Naive thymus-derived CD8-positive, alpha-beta T cell (primary cell): ENCODE data around the gene PTPRT. TPM values are rescaled to one million over a fixed set of nuclear protein-coding genes. Genes with fewer than 3 reads are reported as not detected.

Source experiments
- ATAC-seq, 2 donors: fragments of 150-1000 bp; cut with Tn5 transposase in 1 of 2; sonication (Bioruptor Pico), chemical (Tn5 transposase) in 1 of 2; 1 replicate in 1 of 2; 2 replicates in 1 of 2; pipeline ENCODE4 v1.10.0; 2021; ENCODE audit warnings: mild to moderate bottlenecking in 2 of 2, moderate library complexity in 2 of 2
- POLR2A ChIA-PET: fragments of 350-600 bp; sonication (Branson Sonifier 250); formaldehyde crosslinking; loops from one replicate; lab custom pipeline; 2021; ENCODE audit warnings: antibody characterized with exemption; lab: Charles Lee
- DNase-seq, 10 donors: peaks; one replicate each; pipeline versions ENCODE4 v3.0.0 to v3.0.0-alpha.2; 2020 to 2022
- H3K27ac Mint-ChIP-seq, 10 donors: one replicate each; pipeline ENCODE4 v1.8.0; 2020 to 2022; ENCODE audit warnings: mild to moderate bottlenecking in 10 of 10, mixed read lengths in 10 of 10, moderate library complexity in 4 of 10, inconsistent platforms in 1 of 10
- H3K27me3 Mint-ChIP-seq, 5 donors: one replicate each; pipeline ENCODE4 v1.8.0; 2021 to 2022; ENCODE audit warnings: mixed read lengths in 5 of 5
- H3K36me3 Mint-ChIP-seq, 3 donors: one replicate each; pipeline ENCODE4 v1.8.0; 2020 to 2022; ENCODE audit warnings: mixed read lengths in 3 of 3, mild to moderate bottlenecking in 2 of 3, inconsistent platforms in 1 of 3
- H3K4me1 Mint-ChIP-seq, 4 donors: one replicate each; pipeline ENCODE4 v1.8.0; 2021 to 2022; ENCODE audit warnings: mixed read lengths in 4 of 4
- H3K4me3 Mint-ChIP-seq, 10 donors: one replicate each; pipeline ENCODE4 v1.8.0; 2020 to 2022; ENCODE audit warnings: mild to moderate bottlenecking in 10 of 10, mixed read lengths in 10 of 10, moderate library complexity in 6 of 10, inconsistent platforms in 1 of 10
- H3K9me3 Mint-ChIP-seq, 9 donors: one replicate each; pipeline ENCODE4 v1.8.0; 2020 to 2022; ENCODE audit warnings: mixed read lengths in 9 of 9, mild to moderate bottlenecking in 3 of 9, inconsistent platforms in 1 of 9, moderate library complexity in 1 of 9
- polyA plus RNA-seq, 3 donors: library from polyadenylated mRNA; unstranded; fragments of 300-500 nt; fragmentation: Illumina TruSeq; gene quantifications; one replicate each; pipeline ENCODE4 v1.2.3, GENCODE V29; 2021
- total RNA-seq, 8 experiments: library from RNA in 2 of 8; stranded (reverse) in 2 of 8; gene quantifications; one replicate each; pipeline ENCODE4 v1.2.3 and lab custom pipeline; 2021 to 2026

PTPRT gene
- total and polyA plus RNA-seq, 5 experiments from 2014 or later = not detected

GRCh38 chr20:42775866-42776265, 413.8 kb downstream of the PTPRT start:
- ATAC-seq (no peak), DNase-seq (no peak)
- no peaks in the 10 kb centered on the region for H3K36me3 Mint-ChIP-seq
- no peaks in the 10 kb centered on the region for H3K4me1 Mint-ChIP-seq
- POLR2A ChIA-PET = no interaction called here
- peaks cover 0 to 14% (median 0%) of the 10 kb centered on the region in 5 donors for H3K27me3 Mint-ChIP-seq
- H3K4me3 Mint-ChIP-seq = no peak overlapping the region
- H3K9me3 Mint-ChIP-seq = peaks cover 0 to 12% (median 2%) of the 10 kb centered on the region in 9 donors
- no peak overlapping the region for H3K27ac Mint-ChIP-seq

GRCh38 chr20:42775037-42775436, 414.7 kb downstream of the PTPRT start:
- POLR2A ChIA-PET = no interaction called here
- peaks cover 0 to 12% (median 0%) of the 10 kb centered on the region in 9 donors for H3K9me3 Mint-ChIP-seq
- ATAC-seq (no peak), DNase-seq (no peak)
- H3K27ac Mint-ChIP-seq = no peak overlapping the region
- no peaks in the 10 kb centered on the region for H3K36me3 Mint-ChIP-seq
- H3K4me1 Mint-ChIP-seq = no peaks in the 10 kb centered on the region
- H3K4me3 Mint-ChIP-seq = no peak overlapping the region
- peaks cover 0 to 14% (median 0%) of the 10 kb centered on the region in 5 donors for H3K27me3 Mint-ChIP-seq

GRCh38 chr20:42763015-42763414, 426.7 kb downstream of the PTPRT start:
- DNase-seq (no peak), ATAC-seq (no peak)
- no peak overlapping the region for H3K27ac Mint-ChIP-seq
- POLR2A ChIA-PET = no interaction called here
- peaks cover 0 to 3% (median 0%) of the 10 kb centered on the region in 9 donors for H3K9me3 Mint-ChIP-seq
- no peaks in the 10 kb centered on the region for H3K36me3 Mint-ChIP-seq
- H3K27me3 Mint-ChIP-seq = peaks cover 0 to 10% (median 0%) of the 10 kb centered on the region in 5 donors
- no peak overlapping the region for H3K4me3 Mint-ChIP-seq
- H3K4me1 Mint-ChIP-seq = no peaks in the 10 kb centered on the region

GRCh38 chr20:42756991-42757390, 432.7 kb downstream of the PTPRT start:
- peaks cover 0 to 9% (median 2%) of the 10 kb centered on the region in 9 donors for H3K9me3 Mint-ChIP-seq
- POLR2A ChIA-PET = no interaction called here
- H3K4me1 Mint-ChIP-seq = no peaks in the 10 kb centered on the region
- no peak overlapping the region for H3K4me3 Mint-ChIP-seq
- no peaks in the 10 kb centered on the region for H3K36me3 Mint-ChIP-seq
- ATAC-seq = no peak
- H3K27ac Mint-ChIP-seq = no peak overlapping the region
- DNase-seq = no peak
- peaks cover 0 to 4% (median 0%) of the 10 kb centered on the region in 5 donors for H3K27me3 Mint-ChIP-seq

GRCh38 chr20:42754706-42755105, 435.0 kb downstream of the PTPRT start:
- Mint-ChIP-seq H3K9me3 (peaks cover 0 to 9% (median 0%) of the 10 kb centered on the region in 9 donors), H3K27ac (no peak overlapping the region), H3K27me3 (peaks cover 0 to 2% (median 0%) of the 10 kb centered on the region in 5 donors), H3K4me1 (no peaks in the 10 kb centered on the region), H3K4me3 (no peak overlapping the region), H3K36me3 (no peaks in the 10 kb centered on the region)
- ATAC-seq (no peak), DNase-seq (no peak)
- POLR2A ChIA-PET = no interaction called here

GRCh38 chr20:42752620-42753019, 437.1 kb downstream of the PTPRT start:
- no peaks in the 10 kb centered on the region for H3K4me1 Mint-ChIP-seq
- no peak for ATAC-seq

GRCh38 chr20:42749556-42749955, 440.1 kb downstream of the PTPRT start:
- Mint-ChIP-seq H3K4me1 (no peaks in the 10 kb centered on the region), H3K27me3 (peaks cover 0 to 1% (median 0%) of the 10 kb centered on the region in 5 donors), H3K27ac (no peak overlapping the region), H3K36me3 (no peaks in the 10 kb centered on the region), H3K4me3 (no peak overlapping the region), H3K9me3 (peaks cover 0 to 9% (median 0%) of the 10 kb centered on the region in 9 donors)
- ATAC-seq = no peak
- POLR2A ChIA-PET = no interaction called here
- no peak for DNase-seq

More at GRCh38 chr20:42752620-42753019, 437.1 kb downstream of the PTPRT start:
- POLR2A ChIA-PET = no interaction called here
- H3K4me3 Mint-ChIP-seq = no peak overlapping the region
- H3K9me3 Mint-ChIP-seq = peaks cover 0 to 10% (median 0%) of the 10 kb centered on the region in 9 donors
- H3K27ac Mint-ChIP-seq = no peak overlapping the region
- no peaks in the 10 kb centered on the region for H3K27me3 Mint-ChIP-seq
- H3K36me3 Mint-ChIP-seq = no peaks in the 10 kb centered on the region
- no peak for DNase-seq

GRCh38 chr20:42747765-42748411, 441.8 kb downstream of the PTPRT start:
- Mint-ChIP-seq H3K27me3 (peaks cover 0 to 1% (median 0%) of the 10 kb centered on the region in 5 donors), H3K27ac (no peak overlapping the region), H3K9me3 (peaks cover 0 to 13% (median 2%) of the 10 kb centered on the region in 9 donors), H3K4me3 (no peak overlapping the region), H3K36me3 (no peaks in the 10 kb centered on the region), H3K4me1 (no peaks in the 10 kb centered on the region)
- DNase-seq (no peak), ATAC-seq (no peak)
- POLR2A ChIA-PET = interaction anchor here (0.6 kb wide), 1 partner anchor 21 kb away, joined by 3 read pairs; no protein-coding TSS in a partner anchor

- peaks cover 0 to 1% (median 0%) of the 10 kb centered on the region in 5 donors for H3K27me3 Mint-ChIP-seq
- DNase-seq (no peak), ATAC-seq (no peak)
- no peak overlapping the region for H3K4me3 Mint-ChIP-seq
- no peaks in the 10 kb centered on the region for H3K36me3 Mint-ChIP-seq
- no peak overlapping the region for H3K27ac Mint-ChIP-seq
- no peaks in the 10 kb centered on the region for H3K4me1 Mint-ChIP-seq
- POLR2A ChIA-PET = no interaction called here
- peaks cover 1 to 21% (median 6%) of the 10 kb centered on the region in 9 donors for H3K9me3 Mint-ChIP-seq
Observed at GRCh38 chr20:42744756-42745465, 444.8 kb downstream of the PTPRT start.

GRCh38 chr20:42742926-42743325, 446.8 kb downstream of the PTPRT start:
- H3K27me3 Mint-ChIP-seq = peaks cover 0 to 5% (median 0%) of the 10 kb centered on the region in 5 donors
- no peaks in the 10 kb centered on the region for H3K4me1 Mint-ChIP-seq
- no peak overlapping the region for H3K4me3 Mint-ChIP-seq
- POLR2A ChIA-PET = no interaction called here
- H3K9me3 Mint-ChIP-seq = peaks cover 1 to 26% (median 6%) of the 10 kb centered on the region in 9 donors
- ATAC-seq = no peak
- H3K36me3 Mint-ChIP-seq = no peaks in the 10 kb centered on the region
- no peak overlapping the region for H3K27ac Mint-ChIP-seq
- no peak for DNase-seq

GRCh38 chr20:42741906-42742305, 447.8 kb downstream of the PTPRT start:
- Mint-ChIP-seq H3K4me3 (no peak overlapping the region), H3K9me3 (peaks cover 1 to 20% (median 7%) of the 10 kb centered on the region in 9 donors), H3K27ac (no peak overlapping the region), H3K36me3 (no peaks in the 10 kb centered on the region), H3K27me3 (peaks cover 0 to 9% (median 0%) of the 10 kb centered on the region in 5 donors), H3K4me1 (no peaks in the 10 kb centered on the region)
- no peak for ATAC-seq
- DNase-seq = no peak
- POLR2A ChIA-PET = no interaction called here

- Mint-ChIP-seq H3K4me3 (no peak overlapping the region), H3K4me1 (no peaks in the 10 kb centered on the region), H3K27ac (no peak overlapping the region), H3K36me3 (no peaks in the 10 kb centered on the region), H3K9me3 (peaks cover 0 to 32% (median 7%) of the 10 kb centered on the region in 9 donors), H3K27me3 (peaks cover 0 to 20% (median 2%) of the 10 kb centered on the region in 5 donors)
- ATAC-seq (no peak), DNase-seq (no peak)
- POLR2A ChIA-PET = no interaction called here
Observed at GRCh38 chr20:42740226-42740870, 449.4 kb downstream of the PTPRT start.

GRCh38 chr20:42739683-42740082, 450.0 kb downstream of the PTPRT start:
- Mint-ChIP-seq H3K36me3 (no peaks in the 10 kb centered on the region), H3K4me1 (no peaks in the 10 kb centered on the region), H3K4me3 (no peak overlapping the region), H3K27me3 (peaks cover 0 to 27% (median 2%) of the 10 kb centered on the region in 5 donors), H3K9me3 (peaks cover 0 to 32% (median 7%) of the 10 kb centered on the region in 9 donors), H3K27ac (no peak overlapping the region)
- ATAC-seq (no peak), DNase-seq (no peak)
- POLR2A ChIA-PET = no interaction called here
